HG03521 (cell line): ENCODE results near the gene TMEM184B.
"Not testable (repeated sequence)": the region's sequence is repeated elsewhere in the genome, so short reads cannot be mapped to it uniquely, and the experiment has no call there.

Source experiments
- ATAC-seq: cut with Tn5 transposase; IDR thresholded peaks from one replicate; pipeline ENCODE4 v1.9.1; 2021; ENCODE audit warnings: mild to moderate bottlenecking, moderate library complexity; ENCODE audit not compliant: unreplicated experiment

Gene TMEM184B

DNA sequence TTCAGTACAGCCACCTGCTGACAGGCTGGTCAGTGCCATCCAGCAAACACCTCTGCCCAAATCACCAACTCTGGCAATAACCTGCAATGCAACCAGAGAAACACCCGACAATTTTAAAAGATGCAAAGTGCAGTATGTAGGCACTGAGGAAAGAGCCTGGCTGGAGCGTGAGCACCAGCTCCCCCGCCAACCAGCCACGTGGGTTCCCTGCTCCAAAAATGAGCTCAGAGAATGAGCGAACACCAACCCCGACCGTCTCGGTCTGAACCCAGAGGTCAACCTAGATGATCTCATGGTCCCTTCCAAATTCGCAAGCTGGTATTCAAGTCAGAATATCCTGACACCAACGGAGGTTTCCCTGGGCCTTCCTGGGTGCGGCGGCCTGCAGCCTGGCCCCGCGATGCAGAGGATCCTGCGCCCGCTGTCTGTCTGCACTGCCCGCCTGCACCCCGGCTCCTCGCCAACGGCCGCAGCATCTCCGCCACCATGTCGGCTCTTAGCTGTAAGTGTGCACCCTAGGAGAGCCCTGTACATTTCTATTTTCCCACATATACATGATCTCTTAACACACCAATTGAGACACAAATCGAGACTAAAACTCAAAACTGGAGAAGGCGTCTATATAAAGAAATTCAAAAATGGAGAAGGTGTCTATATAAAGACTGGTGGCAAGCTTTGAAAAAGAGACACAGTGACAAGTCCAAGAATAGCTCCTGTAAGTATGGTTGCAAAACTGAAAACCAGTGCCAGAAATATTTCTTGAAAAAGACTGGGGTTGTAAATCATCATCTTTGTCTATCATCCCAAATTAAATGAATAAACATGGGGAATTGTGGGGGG lies 22.8 kb downstream of the TMEM184B start:
- no peak for ATAC-seq

- no peak for ATAC-seq
Observed at GRCh38 chr22:38249301-38249700, 23.5 kb downstream of the TMEM184B start.

DNA sequence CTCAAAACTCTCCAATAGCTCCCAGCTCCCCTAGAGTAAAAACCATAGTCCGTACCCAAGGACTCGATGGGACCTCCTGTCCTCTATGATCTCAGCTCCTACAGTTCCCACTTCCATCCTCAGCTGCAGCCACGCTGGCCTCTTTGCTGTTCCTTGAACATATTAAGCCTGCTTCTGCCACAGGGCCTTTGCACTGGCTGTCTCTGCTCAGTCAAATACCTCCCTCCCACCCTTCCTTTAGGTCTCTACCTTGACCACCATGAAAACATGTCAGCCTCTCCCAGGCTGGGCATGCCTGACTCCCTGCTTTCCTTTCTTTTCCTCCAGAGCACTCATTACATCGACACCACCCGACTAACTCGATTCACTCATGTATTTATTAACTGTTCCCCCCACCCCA lies 24.5 kb downstream of the TMEM184B start:
- no peak for ATAC-seq

DNA sequence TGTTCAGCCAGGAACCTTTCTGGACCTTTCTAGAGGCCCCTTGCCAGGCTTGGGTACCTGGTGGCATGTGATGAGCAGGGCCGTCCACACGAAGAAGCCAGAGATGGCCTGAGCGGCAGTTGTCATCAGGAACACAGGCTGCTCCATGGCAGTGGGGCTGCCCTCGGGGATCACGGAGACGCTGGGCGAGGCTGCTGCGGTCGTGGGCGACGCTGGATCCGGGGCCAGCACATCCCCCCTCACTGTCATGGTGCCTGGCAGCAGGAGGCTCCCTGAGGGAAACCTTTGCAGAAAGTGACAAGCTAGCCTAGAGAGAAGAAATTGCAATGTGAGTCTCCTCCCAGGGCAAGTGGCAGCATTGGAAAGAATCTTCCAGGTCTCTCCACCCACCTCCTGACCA lies 25.1 kb downstream of the TMEM184B start:
- ATAC-seq = no peak

- no peak for ATAC-seq
Observed at GRCh38 chr22:38246692-38247091, 26.1 kb downstream of the TMEM184B start.

GRCh38 chr22:38246046-38246658 lies 26.7 kb downstream of the TMEM184B start:
- no peak for ATAC-seq

- ATAC-seq = no peak
Observed at GRCh38 chr22:38244106-38244505, 28.7 kb downstream of the TMEM184B start.

- ATAC-seq = no peak
Observed at GRCh38 chr22:38243007-38243765, 29.6 kb downstream of the TMEM184B start.

- no peak for ATAC-seq
Observed at GRCh38 chr22:38240734-38241252, 32.0 kb downstream of the TMEM184B start.

GRCh38 chr22:38239101-38239761 lies 33.6 kb downstream of the TMEM184B start:
- ATAC-seq = no peak

DNA sequence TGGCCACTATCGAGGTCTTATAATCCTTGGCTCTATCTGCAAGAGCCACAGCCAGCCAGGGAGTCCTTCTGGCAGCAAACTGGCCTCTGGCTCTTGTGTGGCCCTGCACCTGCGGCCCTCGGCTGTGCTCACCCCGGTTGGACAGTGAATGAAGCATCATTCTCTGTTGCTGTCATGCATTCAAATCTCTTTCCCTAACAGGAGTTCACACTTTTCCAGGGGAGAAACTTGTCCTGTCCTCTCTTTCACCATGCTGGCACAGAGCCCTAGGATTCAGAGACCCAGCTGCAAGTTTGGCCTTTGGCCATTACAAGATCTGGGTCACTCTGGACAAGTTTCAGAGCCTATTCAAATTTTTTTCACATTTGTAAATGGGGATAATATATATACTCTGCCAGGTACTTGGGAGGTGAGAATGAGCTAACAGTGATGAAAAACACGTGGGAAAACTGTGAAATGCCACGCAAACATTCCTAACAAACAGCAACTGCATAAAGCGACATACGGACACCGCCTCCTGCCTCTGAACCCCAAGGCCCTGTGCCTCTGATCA lies 34.2 kb downstream of the TMEM184B start:
- ATAC-seq = no peak

DNA sequence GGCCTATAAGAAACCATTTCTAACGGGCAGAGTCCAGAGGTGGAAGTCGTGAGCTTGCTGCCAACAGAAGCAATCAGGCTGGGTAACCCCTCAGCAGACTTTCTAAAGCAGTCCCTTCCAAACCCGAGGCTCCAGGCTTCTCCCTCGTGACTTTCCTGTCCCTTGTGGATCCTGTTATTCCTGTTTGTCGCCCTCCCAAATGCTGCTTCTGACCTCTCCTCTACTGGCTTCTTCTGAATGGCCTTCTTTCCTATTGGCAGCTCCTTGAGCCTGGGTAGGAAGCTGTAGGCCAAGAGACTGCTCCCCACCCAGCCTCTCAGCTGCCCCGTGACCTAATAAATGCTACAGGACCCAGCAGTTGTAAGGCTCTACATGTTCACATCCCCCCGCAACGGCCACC lies 36.0 kb downstream of the TMEM184B start:
- ATAC-seq = no peak

GRCh38 chr22:38235240-38235850 lies 37.5 kb downstream of the TMEM184B start:
- no peak for ATAC-seq

- not testable (repeated sequence) for ATAC-seq
Observed at GRCh38 chr22:38233856-38234255, 39.0 kb downstream of the TMEM184B start.

DNA sequence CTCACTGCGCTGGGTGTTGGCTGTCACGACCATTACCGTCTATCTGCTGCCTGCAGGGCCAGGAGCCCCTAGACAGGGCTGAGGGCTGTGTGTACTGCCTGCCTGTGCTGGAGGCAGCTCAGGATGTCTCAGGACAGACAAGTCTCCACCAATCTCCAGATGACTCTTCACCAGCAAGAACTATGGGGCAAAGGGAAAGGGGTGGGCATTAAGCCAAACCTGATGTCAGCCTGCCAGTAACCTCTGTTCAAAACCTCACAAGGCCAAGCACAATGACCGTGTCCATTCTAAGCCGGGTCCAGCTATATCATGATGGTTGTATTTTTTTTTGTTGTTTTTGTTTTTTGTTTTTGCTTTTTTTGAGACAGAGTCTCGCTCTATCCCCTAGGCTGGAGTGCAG lies 39.4 kb downstream of the TMEM184B start:
- no peak for ATAC-seq

DNA sequence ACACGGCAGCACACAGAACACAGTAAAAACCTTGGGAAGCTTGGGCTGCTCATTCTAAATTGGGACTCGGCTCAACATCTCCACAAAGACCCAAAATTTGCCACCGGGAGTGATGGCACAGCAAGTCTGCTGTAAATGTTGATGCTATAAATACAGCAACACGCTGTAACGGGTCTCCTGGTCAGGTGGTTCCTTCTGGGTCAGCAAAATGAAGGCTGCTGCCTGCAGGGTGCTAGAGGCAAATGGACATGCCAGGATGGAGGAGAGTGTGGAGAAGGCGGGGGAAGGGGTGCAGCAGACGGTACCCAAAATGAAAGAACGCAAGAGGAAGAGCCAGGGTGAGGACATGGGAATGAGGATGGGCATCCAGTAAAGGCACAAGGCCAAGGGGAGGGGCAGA lies 40.6 kb downstream of the TMEM184B start:
- ATAC-seq = no peak

DNA sequence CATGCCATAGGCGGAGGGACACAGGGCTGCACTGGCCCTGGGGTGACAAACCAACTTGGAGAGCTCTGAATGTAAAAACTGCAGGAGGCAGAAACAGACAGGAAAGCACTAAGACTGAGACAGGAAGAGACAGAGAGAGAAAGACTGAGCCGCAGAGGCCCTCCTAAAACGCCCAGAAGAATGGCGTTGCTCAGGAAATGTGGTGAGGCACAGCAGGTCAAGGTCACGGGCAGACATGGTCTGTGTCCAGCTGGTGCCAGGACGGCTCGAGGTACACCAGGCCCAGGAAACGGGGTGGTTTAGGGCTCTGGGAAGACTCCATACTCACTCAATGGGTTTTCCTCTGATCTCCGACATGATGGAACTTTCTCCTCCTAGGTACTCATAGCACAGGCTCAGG lies 41.9 kb downstream of the TMEM184B start:
- no peak for ATAC-seq

GRCh38 chr22:38230108-38230825 lies 42.5 kb downstream of the TMEM184B start:
- no peak for ATAC-seq

- no peak for ATAC-seq
Observed at GRCh38 chr22:38228873-38229740, 43.7 kb downstream of the TMEM184B start.
